Measurements from ENCODE around the gene NUP205.

DNA sequence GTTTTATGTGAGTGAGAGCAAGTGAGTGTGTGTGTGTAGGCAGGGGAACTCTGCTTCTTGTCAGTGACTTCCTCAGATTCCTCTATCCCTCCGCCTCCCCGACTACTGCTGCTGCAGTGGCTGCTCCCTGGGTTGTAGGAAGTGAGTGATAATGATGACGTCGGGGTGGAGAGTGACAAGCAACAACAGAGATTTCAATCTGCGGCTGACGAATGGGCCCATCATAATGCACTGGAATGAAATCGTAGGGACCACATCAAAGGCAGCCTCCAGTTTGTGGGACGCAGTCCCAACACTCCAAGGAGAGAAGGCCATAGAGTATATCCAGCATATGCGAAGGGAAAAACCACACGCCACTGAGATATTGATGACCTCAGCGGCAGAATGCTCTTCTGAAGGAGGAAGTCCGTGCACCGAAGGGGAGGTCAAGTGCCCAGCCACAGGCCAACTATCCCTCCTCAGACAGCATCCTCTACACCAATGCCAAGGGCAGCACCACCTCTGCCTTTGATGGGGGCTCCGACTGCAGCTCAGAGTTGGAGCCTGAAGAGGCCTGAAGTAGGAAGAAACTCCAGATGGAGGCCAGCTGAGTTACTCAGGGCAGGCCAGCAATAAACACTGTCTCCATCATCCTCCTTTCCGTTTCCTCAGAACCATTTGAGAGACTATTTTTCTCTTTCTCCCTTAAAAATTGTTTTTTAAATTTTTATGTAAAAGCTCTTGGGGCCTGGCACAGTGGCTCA lies 93.3 kb downstream of the NUP205 start:
- TF ChIP-seq, protein P1, sequence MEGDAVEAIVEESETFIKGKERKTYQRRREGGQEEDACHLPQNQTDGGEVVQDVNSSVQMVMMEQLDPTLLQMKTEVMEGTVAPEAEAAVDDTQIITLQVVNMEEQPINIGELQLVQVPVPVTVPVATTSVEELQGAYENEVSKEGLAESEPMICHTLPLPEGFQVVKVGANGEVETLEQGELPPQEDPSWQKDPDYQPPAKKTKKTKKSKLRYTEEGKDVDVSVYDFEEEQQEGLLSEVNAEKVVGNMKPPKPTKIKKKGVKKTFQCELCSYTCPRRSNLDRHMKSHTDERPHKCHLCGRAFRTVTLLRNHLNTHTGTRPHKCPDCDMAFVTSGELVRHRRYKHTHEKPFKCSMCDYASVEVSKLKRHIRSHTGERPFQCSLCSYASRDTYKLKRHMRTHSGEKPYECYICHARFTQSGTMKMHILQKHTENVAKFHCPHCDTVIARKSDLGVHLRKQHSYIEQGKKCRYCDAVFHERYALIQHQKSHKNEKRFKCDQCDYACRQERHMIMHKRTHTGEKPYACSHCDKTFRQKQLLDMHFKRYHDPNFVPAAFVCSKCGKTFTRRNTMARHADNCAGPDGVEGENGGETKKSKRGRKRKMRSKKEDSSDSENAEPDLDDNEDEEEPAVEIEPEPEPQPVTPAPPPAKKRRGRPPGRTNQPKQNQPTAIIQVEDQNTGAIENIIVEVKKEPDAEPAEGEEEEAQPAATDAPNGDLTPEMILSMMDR (IDR thresholded peaks at IDR 0.05) = no peak
- no peak for TF ChIP-seq POLR2A (IDR thresholded peaks at IDR 0.05)
